ENCODE data around the gene SPAG7.

The SPAG7 gene

DNA sequence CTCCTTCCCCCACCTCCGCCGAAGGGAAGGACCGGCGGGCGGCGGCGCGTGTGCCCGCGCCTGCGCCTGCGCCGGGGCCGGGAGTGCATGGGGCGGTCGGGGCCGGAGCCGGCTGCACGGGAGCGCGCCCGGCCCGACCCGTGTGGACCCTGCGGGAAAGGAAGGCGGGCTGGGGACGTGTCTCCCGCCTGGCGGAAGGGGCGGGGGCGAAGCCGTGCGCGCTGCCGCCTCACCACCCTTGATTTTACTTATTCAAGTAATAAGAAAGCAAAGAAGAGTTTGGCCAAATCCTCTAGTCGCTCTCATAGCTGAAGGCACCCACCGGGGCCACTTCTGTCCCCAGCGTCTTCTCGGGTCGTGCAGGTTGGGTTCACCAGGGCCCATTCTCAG lies 18.7 kb downstream of the SPAG7 start:
- DNase-seq (ENCODE audit: low spot score): peak; percentile 93
- TF ChIP-seq, protein P1, sequence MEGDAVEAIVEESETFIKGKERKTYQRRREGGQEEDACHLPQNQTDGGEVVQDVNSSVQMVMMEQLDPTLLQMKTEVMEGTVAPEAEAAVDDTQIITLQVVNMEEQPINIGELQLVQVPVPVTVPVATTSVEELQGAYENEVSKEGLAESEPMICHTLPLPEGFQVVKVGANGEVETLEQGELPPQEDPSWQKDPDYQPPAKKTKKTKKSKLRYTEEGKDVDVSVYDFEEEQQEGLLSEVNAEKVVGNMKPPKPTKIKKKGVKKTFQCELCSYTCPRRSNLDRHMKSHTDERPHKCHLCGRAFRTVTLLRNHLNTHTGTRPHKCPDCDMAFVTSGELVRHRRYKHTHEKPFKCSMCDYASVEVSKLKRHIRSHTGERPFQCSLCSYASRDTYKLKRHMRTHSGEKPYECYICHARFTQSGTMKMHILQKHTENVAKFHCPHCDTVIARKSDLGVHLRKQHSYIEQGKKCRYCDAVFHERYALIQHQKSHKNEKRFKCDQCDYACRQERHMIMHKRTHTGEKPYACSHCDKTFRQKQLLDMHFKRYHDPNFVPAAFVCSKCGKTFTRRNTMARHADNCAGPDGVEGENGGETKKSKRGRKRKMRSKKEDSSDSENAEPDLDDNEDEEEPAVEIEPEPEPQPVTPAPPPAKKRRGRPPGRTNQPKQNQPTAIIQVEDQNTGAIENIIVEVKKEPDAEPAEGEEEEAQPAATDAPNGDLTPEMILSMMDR (IDR thresholded peaks at IDR 0.05; ENCODE audit: extremely low read depth, missing control alignments): no peak

DNA sequence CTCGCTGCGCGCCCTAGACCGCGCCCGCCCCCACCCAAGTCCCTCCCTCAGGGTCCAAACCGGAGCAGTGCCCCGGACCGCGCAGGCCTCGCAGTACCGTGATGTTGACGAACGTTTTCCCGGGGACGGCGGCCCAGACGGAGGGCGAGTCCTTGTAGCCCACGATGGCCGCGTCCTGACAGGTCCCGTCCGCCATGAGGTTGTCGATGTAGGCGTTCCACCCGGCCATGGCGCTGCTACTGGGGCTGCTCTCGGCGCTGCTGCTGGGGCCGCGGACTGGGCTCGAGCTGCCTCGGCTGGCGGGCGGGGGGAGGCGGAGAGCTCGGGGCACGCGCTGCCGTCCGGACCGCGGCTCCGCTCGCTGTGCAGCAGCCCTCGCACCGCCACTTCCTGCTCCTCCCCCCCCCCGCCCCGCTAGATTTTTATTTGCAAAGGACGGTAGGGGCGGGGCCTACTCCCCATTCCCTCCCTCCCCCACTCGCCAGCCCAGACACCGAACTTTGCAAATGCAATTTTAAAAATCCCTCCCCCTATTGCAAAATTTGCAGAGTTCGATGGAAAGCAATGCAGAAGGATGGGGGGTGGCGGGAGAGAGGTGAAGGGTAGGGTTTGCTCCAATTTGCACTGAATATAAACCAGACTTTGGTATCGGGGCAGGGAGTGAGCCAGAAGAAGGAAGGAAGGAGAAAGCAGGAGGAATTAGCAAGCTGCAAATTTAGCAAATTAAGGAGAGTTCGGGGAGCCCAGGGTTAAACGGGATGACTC lies 19.3 kb downstream of the SPAG7 start, which contains the start of gene PFN1:
TSS of gene PFN1 (minus strand) at position 365 of the 765 bp plus-strand sequence. CDS start at position 229, 136 bp downstream.
- peak; percentile 94 for DNase-seq (ENCODE audit: low spot score)
- TF ChIP-seq, protein P1 (IDR thresholded peaks at IDR 0.05; ENCODE audit: extremely low read depth, missing control alignments): no peak

DNA sequence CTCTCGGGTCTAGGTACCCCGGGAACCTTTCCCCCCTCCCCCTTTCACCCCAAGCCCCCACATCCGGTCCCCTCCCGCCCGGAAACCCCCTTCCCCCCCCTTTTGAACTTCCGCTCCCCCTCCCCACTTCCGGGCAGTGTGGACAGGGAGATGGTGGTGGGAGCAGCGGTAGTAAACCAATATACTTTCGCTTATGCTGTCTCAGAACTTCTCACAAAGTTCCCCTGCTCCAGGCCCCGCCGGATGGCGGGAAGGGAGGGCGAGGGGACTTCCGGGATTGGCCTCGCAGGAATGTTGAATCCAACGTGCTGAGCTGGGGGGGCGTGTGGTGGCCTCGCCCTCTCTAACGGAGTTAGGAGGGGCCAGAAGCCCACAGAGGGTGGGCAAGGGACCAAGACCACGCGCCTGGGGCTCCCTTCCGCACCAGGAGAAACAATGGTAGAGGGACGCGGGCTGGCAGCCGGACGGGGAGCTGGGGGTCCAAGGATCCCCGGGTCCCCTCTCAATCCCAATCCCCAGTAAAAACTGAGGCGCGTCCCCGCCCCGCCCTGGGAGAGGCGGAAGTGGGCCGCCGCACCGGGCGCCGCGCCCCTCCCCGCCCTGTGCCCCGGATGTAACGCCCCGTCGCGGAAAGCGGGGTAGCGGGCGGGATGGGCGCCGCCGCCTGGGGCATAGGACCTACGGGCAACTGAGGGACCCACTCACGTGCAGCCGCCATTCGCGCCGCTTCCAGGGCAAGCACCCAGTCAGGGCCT lies 20.0 kb downstream of the SPAG7 start:
- TF ChIP-seq, protein P1 (IDR thresholded peaks at IDR 0.05; ENCODE audit: extremely low read depth, missing control alignments): no peak
- peak; percentile 81 for DNase-seq (ENCODE audit: low spot score)

DNA sequence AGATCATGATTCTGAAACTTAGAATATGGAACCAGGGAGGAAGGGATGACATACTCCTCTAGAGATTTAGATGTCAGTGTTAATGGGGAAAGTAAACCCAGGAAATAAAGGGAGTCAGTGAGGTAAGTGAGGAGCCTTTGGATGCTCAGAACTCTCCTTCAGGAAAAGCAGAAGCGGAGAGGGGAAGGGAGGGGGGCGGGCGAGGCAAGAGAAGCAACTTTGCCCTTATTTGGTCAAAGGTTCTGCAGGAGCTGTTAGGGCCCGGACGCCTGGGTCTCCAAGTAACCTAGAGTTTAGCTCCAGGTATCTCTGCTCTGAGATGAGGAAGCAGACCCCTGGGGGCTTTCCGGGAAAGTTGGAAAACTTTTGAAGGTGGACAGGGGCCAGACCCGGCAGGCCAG lies 20.6 kb downstream of the SPAG7 start:
- DNase-seq (ENCODE audit: low spot score): no peak
- TF ChIP-seq, protein P1 (IDR thresholded peaks at IDR 0.05; ENCODE audit: extremely low read depth, missing control alignments): no peak

DNA sequence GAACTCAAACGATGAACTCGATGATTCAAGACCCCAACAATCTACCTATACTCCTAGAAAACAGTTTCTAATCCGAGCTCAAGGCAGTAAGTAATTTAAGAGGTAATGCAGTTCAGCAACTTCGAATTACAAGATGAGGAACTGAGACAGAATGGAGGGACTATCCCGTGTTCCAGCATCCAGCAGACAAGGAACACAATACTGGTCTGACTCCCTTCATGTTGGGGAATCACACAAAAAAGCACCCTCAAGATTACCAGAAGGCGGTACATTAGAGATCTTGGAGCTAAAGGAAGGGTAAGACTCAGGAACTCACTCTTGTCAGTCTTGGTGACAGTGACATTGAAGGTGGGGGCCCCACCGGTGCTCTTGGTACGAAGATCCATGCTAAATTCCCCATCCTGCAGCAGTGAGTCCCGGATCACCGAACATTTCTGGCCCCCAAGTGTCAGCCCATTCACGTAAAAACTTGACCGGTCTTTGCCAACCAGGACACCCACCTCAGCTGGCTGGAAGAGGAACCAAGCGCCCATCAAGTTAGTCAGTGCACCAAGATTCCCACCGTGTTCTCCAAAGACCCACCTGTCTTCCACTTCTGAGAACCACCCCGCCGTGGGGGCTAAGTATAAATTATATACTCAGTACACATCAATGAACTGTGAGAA lies 21.2 kb downstream of the SPAG7 start:
- TF ChIP-seq, protein P1 (IDR thresholded peaks at IDR 0.05; ENCODE audit: extremely low read depth, missing control alignments): no peak
- no peak for DNase-seq (ENCODE audit: low spot score)

DNA sequence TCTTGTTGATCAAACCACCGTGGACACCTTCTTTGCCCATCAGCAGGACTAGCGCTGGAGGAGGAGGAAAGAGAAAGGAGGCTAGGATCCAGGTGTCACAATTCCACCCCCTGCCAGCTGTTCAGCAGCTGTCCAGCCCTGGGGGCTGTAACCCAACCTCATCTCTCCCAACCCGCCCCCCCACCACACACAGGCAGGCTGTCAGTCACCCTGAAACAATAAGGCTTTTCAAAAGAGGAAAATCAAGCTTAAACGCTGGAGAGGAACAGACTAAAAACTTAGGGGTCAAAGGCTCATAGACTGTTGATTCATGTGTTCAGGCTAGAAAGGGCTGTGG lies 21.7 kb downstream of the SPAG7 start:
- DNase-seq (ENCODE audit: low spot score): no peak
- TF ChIP-seq, protein P1 (IDR thresholded peaks at IDR 0.05; ENCODE audit: extremely low read depth, missing control alignments): no peak

All from GM20000 (cell line).